ENCODE data around the gene LSM10. TPM values are rescaled to one million over a fixed set of nuclear protein-coding genes. Genes with fewer than 3 reads are reported as not detected.

LSM10 gene
- total and polyA plus RNA-seq, 2 experiments from 2014 or later, result 27.5 to 98.9 TPM

- TF ChIP-seq ZNF331 (CRISPR knock-in tag; IDR thresholded peaks at IDR 0.05; ENCODE audit: low read depth) (no peak), ZNF114 (CRISPR knock-in tag; IDR thresholded peaks at IDR 0.05) (no peak)
- TF ChIP-seq, protein P1, sequence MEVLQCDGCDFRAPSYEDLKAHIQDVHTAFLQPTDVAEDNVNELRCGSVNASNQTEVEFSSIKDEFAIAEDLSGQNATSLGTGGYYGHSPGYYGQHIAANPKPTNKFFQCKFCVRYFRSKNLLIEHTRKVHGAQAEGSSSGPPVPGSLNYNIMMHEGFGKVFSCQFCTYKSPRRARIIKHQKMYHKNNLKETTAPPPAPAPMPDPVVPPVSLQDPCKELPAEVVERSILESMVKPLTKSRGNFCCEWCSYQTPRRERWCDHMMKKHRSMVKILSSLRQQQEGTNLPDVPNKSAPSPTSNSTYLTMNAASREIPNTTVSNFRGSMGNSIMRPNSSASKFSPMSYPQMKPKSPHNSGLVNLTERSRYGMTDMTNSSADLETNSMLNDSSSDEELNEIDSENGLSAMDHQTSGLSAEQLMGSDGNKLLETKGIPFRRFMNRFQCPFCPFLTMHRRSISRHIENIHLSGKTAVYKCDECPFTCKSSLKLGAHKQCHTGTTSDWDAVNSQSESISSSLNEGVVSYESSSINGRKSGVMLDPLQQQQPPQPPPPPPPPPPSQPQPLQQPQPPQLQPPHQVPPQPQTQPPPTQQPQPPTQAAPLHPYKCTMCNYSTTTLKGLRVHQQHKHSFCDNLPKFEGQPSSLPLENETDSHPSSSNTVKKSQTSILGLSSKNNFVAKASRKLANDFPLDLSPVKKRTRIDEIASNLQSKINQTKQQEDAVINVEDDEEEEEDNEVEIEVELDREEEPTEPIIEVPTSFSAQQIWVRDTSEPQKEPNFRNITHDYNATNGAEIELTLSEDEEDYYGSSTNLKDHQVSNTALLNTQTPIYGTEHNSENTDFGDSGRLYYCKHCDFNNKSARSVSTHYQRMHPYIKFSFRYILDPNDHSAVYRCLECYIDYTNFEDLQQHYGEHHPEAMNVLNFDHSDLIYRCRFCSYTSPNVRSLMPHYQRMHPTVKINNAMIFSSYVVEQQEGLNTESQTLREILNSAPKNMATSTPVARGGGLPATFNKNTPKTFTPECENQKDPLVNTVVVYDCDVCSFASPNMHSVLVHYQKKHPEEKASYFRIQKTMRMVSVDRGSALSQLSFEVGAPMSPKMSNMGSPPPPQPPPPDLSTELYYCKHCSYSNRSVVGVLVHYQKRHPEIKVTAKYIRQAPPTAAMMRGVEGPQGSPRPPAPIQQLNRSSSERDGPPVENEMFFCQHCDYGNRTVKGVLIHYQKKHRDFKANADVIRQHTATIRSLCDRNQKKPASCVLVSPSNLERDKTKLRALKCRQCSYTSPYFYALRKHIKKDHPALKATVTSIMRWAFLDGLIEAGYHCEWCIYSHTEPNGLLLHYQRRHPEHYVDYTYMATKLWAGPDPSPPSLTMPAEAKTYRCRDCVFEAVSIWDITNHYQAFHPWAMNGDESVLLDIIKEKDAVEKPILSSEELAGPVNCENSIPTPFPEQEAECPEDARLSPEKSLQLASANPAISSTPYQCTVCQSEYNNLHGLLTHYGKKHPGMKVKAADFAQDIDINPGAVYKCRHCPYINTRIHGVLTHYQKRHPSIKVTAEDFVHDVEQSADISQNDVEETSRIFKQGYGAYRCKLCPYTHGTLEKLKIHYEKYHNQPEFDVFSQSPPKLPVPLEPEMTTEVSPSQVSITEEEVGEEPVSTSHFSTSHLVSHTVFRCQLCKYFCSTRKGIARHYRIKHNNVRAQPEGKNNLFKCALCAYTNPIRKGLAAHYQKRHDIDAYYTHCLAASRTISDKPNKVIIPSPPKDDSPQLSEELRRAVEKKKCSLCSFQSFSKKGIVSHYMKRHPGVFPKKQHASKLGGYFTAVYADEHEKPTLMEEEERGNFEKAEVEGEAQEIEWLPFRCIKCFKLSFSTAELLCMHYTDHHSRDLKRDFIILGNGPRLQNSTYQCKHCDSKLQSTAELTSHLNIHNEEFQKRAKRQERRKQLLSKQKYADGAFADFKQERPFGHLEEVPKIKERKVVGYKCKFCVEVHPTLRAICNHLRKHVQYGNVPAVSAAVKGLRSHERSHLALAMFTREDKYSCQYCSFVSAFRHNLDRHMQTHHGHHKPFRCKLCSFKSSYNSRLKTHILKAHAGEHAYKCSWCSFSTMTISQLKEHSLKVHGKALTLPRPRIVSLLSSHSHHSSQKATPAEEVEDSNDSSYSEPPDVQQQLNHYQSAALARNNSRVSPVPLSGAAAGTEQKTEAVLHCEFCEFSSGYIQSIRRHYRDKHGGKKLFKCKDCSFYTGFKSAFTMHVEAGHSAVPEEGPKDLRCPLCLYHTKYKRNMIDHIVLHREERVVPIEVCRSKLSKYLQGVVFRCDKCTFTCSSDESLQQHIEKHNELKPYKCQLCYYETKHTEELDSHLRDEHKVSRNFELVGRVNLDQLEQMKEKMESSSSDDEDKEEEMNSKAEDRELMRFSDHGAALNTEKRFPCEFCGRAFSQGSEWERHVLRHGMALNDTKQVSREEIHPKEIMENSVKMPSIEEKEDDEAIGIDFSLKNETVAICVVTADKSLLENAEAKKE (CRISPR knock-in tag; IDR thresholded peaks at IDR 0.05), result no peak
These were observed 49.7 kb upstream of the LSM10 start (continued) for GRCh38 chr1:36447450-36447849.

GRCh38 chr1:36446746-36447145, 49.0 kb upstream of the LSM10 start:
- H3K4me1 ChIP-seq (ENCODE audit: insufficient read depth), result no peaks in the 10 kb centered on the region; the same call in 1 of the 2 replicates
- H3K79me2 ChIP-seq (replicated peaks; ENCODE audit: insufficient read depth), result no peaks in the 10 kb centered on the region
- Mint-ChIP-seq H3K27ac (no peak overlapping the region), H3K9me3 (no peaks in the 10 kb centered on the region), H3K36me3 (ENCODE audit: low read depth) (no peaks in the 10 kb centered on the region; the same call in 2 of the 3 replicates), H3K4me1 (peaks cover 17% of the 10 kb centered on the region), H3K27me3 (ENCODE audit: insufficient read depth, low read depth, poor library complexity) (peaks cover 11% of the 10 kb centered on the region), H3K4me3 (no peak overlapping the region)
- H3F3A ChIP-seq (replicated peaks; ENCODE audit: low read depth), result no peaks in the 10 kb centered on the region
- no peaks in the 10 kb centered on the region for H4K20me1 ChIP-seq (replicated peaks; ENCODE audit: insufficient read depth)
- no peaks in the 10 kb centered on the region for H3K9me2 ChIP-seq (ENCODE audit: insufficient read depth)
- H2AFZ ChIP-seq, result no peak overlapping the region; the same call in 1 of the 2 replicates
- H3K27me3 ChIP-seq (ENCODE audit: insufficient read depth), result no peaks in the 10 kb centered on the region
- DNase-seq (ENCODE audit: low spot score) (no peak), ATAC-seq (no peak)
- H3K4me3 ChIP-seq, result no peak overlapping the region
- no peak overlapping the region for H3K4me2 ChIP-seq
- TF ChIP-seq ZNF114 (CRISPR knock-in tag; IDR thresholded peaks at IDR 0.05), result no peak
- TF ChIP-seq POLR2AphosphoS5 (IDR thresholded peaks at IDR 0.05; ENCODE audit: low read depth), result no peak
- TF ChIP-seq, protein P2, sequence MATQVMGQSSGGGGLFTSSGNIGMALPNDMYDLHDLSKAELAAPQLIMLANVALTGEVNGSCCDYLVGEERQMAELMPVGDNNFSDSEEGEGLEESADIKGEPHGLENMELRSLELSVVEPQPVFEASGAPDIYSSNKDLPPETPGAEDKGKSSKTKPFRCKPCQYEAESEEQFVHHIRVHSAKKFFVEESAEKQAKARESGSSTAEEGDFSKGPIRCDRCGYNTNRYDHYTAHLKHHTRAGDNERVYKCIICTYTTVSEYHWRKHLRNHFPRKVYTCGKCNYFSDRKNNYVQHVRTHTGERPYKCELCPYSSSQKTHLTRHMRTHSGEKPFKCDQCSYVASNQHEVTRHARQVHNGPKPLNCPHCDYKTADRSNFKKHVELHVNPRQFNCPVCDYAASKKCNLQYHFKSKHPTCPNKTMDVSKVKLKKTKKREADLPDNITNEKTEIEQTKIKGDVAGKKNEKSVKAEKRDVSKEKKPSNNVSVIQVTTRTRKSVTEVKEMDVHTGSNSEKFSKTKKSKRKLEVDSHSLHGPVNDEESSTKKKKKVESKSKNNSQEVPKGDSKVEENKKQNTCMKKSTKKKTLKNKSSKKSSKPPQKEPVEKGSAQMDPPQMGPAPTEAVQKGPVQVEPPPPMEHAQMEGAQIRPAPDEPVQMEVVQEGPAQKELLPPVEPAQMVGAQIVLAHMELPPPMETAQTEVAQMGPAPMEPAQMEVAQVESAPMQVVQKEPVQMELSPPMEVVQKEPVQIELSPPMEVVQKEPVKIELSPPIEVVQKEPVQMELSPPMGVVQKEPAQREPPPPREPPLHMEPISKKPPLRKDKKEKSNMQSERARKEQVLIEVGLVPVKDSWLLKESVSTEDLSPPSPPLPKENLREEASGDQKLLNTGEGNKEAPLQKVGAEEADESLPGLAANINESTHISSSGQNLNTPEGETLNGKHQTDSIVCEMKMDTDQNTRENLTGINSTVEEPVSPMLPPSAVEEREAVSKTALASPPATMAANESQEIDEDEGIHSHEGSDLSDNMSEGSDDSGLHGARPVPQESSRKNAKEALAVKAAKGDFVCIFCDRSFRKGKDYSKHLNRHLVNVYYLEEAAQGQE (IDR thresholded peaks at IDR 0.05; ENCODE audit: unreplicated experiment), result no peak
- no peak for TF ChIP-seq EZH2phosphoT487 (IDR thresholded peaks at IDR 0.05; ENCODE audit: unreplicated experiment)
- no peak for TF ChIP-seq CREB1 (CRISPR knock-in tag; IDR thresholded peaks at IDR 0.05; ENCODE audit: low read depth)
- TF ChIP-seq EZH2 (IDR thresholded peaks at IDR 0.05; ENCODE audit: low read depth, unreplicated experiment), result no peak
- TF ChIP-seq ZNF331 (CRISPR knock-in tag; IDR thresholded peaks at IDR 0.05; ENCODE audit: low read depth), result no peak
- H3K36me3 ChIP-seq (ENCODE audit: insufficient read depth), result no peaks in the 10 kb centered on the region
- H3K27ac ChIP-seq (ENCODE audit: low read depth), result no peak overlapping the region

All from GM23338 (cell line).